D341Med (cell line): ENCODE data around the gene SRSF10.
"Not testable (repeated sequence)": the region's sequence is repeated elsewhere in the genome, so short reads cannot be mapped to it uniquely, and the experiment has no call there.

ENCODE experiments used
- DNase-seq: peaks from one replicate; pipeline ENCODE4 v3.0.0; 2012; ENCODE audit warnings: low spot score

The SRSF10 gene

DNA sequence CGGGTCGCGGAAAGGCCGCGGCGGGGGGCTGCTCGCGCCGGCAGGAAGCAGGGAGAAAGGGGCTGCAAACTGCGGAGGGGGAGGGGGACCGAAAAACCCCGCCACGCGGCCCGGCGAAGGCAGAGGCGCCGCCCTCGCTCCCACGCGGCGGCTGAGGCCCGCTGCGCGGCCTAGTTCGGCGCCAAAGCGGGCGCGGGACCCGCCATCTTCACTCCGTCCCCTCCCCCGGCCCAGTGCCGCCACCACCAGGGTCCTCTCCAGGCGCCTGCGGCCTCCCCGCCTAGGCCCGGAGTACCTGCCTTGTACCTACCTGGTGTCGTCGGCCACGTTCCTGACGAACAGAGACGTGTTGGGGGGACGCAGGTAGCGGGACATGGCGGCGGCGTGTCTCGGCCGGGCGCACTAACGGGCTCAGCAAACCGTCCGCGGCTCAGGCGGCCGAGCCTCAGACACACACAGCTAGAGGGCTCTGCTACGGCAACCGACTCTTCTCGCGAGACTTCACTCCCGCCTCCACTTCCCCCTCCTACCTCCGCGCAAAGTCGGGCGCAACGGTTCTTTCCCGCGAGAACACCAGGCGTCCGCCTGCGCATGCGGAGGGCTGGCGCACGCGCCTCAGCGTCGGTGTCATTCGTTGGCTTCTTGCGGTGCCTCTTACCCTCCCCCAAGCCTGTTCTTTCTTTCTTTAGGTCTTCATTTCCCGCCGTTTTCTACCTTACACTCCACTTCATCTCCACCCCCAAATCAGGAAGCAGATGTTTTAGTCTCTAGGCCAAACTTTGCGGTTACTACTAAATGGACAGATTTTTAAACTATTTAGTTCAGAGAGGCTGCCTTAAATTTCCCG is at the start of gene SRSF10:
Gene SRSF10 (minus strand): TSS at position 447 of the 847 bp plus-strand sequence. CDS start 72 bp downstream, at position 375.
- DNase-seq: peak; percentile 96

DNA sequence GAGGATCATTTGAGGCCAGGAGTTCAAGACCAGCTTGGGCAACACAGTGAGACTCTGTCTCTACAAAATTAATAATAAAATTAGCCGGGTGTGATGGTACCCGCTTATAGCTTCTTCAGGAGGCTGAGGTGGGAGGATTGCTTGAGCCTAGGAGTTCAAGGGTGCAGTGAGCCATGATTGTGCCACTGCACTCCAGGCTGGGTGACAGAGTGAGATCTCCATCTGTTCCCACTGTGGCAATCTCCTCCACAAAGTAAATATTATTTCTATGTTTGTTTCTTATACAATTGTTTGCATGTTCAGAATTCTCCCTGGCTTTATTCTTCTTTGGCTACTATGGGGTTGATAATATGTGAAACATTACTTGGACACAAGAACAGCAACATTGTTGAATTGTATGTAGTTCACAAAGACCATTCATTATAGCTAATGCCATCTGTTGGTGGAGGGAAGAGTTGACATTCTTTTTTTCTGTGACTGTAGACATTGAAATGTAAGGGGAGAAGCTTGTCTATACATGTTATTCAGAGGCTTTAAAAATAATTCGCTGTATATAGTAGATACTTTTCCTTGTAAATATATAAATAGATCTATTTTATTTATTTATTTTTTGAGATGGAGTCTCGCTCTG is 47.8 kb upstream of the SRSF10 start:
- DNase-seq: no peak

DNA sequence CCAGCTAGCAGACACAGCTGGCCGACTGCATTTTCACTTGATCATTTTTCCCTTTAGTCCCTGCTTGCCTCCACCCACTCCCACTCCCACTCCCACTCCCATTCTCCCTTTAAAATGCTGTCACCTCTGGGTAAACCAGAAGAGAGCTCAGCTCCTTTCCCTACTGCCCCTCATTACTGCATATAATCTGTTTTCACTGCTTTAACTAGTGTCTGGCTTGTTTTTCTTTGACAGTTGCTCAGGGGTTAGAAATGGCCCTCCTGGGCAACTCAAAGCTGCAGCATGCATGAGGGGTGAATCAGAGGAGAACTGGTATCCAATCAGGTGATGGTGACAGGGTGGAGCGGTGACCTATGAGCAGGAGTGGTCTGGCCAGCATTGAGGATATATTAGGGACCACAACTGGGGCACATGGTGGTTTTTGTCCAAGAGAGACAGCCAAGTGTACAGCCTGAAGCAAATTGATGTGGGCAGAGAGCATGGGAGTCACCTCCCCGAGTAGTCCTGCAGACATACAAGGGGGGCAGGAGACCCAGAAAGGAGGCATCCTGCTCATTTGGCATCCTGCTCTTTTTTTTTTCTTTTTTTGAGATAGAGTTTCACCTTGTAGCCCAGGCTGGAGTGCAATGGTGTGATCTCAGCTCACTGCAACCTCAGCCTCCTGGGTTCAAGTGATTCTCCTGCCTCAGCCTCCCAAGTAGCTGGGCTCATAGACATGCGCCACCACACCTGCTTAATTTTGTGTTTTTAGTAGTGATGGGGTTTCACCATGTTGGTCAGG is 42.6 kb upstream of the SRSF10 start:
- DNase-seq: no peak

DNA sequence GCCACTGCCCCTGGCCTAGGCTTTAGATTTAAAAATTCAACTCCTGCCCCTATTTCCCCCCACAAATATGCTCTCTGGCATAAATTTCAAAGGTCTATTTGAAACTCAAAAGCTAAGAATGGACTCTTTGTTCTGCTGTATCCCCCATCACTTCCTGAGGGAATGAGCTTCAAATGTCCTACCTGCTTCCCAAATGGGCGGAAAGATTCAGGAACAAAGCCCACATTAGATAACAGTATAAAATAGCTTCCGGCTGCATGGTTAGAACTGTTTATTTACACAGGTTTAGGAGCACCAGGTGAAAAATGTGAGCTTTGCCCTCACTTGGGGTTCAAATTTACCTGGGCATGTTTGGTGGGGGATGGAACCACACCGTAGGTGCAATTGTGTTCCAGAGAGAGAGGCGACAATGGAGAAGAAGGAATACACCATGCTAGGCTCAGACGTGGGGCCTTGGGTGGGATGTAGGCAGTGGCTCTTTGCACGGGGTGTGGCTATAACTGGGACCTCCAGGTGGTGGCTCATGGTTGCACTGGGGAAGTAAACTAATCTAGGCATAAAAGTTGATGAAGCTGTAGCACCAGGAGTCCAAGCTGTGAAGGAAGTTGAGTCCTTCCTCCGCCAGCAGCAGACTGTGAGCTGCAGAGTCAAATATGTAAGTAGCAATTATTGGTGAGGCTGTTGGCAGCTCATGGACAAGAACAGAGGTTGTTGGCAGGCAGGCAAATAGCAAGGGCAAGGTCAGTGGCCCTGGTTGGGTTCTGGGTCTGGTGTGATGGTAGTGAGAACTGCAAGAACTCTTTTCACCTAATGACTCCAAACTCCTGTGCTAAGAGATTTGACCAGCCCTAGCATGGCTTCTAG is 41.5 kb upstream of the SRSF10 start:
- DNase-seq: no peak

DNA sequence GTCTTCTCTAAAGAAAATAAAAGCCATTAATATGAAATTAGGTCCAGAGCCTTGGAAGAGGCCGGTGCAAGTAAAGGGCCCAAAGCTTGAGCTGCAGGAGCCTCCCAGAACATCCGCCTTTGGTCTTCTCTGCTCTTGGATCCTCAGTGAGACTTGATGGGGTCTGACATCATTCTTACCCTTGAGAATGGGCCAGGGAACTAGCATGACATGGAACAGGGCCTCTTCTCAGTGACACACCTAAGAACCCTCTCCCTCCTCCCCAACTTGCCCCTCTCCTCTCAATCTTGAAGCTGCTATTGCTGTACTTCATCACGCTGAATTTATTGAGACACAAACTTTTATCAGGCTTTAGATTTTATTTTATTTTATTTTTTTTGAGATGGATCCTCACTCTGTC is 40.3 kb upstream of the SRSF10 start:
- DNase-seq: no peak

DNA sequence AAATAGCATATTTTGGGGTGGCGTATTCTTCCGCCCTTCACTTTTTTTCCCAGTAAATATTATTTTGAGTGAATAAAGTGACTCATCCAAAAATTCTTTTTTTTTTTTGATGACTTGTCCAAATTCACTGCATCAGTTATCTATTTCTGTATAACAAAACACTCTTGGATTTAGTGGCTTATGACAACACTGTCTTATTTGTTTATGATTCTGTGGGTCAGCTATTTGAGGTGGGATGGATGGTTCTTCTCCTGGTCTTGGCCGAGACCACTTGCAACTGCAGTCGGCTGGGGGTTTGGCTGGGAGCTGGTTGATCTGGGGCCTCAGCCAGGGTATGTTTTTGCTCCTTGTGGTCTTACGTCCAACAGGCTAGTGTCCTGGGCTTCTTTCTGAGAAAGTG is 39.9 kb upstream of the SRSF10 start:
- no peak for DNase-seq

DNA sequence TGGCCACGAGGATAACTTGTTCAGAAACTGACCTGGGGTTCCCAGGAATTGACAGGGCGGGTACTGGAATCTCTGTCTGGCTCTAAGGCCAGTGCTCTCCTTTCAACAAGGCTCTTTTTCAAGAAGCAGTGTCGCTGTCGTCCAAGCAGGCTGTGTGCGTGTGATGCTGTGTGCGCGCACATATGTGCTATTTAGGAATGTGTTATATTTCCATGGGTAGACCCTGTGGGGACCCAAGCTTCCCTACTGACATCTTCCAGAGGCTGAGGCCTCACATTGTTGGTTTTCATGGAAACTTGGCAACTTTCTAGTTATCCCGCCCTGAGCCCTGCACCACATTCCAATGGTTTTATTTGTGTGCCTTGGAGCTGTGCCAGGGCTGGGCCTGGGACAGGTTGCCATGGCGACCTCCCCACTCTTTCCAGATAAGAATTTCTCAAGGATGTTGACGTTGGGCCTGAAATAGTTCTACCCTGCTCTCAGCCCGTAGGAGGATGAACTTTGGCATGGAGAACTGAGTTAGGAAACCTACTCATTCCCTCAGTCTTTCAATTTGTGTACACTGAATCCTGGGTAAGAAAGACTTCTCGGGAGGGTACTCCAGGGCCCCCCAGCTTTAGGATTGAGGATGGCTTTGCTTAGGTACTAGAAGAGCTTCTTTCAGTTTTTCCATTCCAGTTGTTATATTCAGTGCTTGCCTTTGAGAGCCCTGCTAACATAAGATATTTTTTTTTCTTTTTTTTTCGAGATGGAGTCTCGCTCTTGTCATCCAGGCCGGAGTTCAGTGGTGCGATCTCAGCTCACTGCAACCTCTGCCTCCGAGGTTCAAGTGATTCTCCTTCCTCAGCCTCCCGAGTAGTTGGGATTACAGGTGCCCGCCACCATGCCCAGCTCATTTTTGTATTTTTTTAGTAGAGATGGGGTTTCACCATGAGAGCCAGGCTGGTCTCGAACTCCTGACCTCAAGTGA is 38.8 kb upstream of the SRSF10 start:
- DNase-seq: no peak

DNA sequence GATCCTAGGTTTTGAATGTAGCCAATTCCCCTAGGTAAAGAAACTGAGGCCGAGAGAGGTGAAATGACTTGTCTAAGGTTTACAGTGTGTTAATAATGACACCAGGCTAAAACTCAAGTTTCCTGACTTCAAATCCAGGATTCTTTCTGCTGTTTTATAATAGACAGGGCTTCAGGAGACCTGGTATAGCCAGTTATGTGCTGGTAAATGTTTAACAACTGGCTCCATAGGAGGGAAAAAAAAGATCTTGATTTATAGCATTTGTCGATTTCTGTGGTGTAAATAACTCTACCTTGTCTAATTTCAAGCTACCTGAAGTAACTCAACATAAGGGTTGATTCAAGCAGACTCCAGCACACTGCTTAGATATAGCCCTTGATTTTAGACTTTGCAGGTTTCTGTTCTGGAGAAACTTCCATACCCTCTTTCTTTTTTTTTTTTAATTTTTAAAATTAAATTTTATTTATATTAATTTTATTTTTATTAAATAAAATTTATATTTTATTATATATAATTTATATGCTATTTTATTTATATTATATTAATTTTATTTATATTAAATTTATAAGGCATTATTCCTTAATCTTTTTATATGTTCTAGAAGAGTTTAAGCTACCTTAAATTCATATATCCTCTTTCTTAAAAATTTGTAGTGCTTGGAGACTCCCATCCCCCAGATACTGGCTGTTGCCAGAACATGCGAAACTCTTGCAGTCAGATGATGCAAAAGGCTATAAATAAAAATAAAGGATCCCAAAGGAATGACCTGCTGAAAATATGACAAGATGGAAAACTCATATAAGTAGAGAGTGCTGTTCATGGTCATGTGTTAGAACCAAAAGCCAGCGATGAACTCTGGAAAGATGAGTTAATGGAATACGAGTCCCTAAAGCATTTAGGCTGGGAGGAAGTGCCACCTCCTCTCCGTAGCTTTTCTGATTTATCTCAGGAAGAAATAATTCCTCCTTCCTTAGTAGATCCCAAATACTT is 35.4 kb upstream of the SRSF10 start:
- no peak for DNase-seq

DNA sequence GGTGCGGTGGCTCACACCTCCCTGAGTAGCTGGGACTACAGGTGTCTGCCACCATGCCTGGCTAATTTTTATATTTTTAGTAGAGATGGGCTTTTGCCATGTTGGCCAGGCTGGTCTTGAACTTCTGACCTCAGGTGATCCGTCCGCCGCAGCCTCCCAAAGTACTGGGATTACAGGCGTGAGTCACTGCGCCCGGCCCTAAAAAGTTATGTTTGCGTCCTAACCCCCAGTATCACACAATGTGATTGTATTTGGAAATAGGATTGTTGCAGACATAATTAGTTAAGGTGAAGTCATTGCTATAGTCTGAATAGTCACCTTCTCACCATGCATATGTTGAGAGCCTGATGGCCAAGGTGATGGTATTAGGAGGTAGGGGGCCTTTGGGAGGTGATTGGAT is 32.8 kb upstream of the SRSF10 start:
- DNase-seq: not testable (repeated sequence)

DNA sequence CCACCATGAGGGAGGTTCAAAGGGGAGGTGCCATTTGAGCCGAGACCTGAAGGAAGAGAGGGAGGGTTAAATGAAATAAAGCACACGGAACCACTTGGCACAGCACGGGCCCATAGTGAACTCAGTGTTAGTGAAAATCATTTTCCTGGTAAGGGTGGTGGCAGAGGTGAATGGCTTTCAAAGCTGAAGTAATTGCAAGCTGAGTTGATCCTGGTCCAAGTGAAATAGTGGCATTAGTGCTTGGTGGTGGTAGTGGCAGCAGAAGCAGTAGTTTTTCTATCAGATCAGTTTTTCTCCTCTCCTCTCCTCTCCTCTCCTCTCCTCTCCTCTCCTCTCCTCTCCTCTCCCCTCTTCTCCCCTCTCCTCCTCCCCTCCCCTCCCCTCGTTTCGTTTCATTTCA is 30.5 kb upstream of the SRSF10 start:
- no peak for DNase-seq

DNA sequence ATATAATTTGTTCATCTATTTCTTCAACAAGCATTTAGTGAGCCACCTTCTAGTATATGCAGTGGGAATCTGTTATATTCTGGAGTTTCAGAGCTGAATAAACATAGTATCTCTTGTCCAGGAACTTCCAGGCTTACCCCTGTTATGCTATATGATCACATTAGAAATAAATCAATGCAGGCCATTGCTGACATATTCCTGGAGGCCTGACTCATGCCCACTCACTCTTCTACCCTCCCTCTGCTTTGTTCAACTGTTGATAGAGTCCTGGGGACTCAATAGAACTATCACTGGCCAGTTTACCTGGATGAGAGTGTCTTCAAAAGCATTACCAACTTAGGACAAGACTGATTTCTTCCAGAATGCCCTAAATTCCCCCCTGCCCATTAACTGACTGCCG is 29.3 kb upstream of the SRSF10 start:
- DNase-seq: no peak

DNA sequence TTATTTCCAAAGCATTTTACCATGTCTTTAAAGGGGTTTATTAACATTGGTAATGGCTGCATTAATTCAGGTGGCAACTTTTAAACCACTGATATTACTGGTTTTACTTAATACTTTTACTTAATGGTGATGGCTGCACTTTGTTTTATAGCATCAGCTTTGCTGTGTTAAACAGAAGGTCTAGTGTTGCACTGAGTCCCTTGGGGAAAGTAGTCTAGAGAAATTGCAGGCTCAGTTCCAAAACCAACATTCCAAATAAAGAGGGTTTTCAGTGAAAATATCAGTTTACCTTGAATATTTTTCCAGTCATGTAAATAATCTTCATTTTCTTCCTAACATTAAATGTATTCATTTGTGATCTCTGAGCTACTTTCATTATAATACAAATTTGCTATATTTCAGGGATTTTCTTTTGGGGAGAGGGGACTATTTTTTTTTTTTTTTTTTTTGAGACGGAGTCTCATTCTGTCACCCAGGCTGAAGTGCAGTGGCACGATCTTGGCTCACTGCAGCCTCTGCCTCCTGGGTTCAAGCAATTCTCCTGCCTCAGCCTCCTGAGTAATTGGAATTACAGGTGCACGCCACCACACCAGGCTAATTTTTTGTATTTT is 28.6 kb upstream of the SRSF10 start:
- DNase-seq: not testable (repeated sequence)

DNA sequence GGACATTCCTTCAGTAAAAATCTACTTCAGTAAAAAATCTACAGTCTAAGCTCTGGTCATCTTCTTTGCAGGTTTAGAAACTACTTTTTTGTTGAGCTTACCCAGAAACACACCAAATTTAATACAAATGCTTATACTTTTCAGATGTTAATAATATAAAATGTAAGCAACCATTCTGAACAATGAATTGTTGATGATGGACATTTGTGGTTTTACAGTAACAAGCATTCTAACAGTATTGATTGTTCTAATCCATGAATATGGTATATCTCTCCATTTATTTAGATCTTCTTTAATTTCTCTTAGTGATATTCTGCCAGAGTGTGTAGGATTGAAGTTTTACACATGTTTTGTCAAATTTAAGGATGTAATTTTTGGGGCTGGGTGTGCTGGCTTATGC is 27.0 kb upstream of the SRSF10 start:
- no peak for DNase-seq

DNA sequence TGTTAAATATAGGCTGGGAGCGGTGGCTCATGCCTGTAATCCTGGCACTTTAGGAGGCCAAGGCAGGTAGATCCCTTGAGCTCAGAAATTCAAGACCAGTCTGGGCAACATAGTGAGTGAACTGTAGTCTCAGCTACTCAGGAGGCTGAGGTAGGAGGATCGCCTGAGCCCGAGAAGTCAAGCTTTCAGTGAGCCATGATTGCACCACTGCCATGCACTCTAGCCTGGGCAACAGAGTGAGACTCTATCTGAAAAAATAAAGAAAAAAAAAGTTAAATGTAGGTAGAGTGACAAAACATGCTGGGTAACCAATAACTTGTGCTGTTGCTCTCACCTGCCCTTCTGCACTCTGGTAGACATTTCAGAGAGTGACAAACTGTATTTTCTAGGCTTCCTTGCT is 25.0 kb upstream of the SRSF10 start:
- DNase-seq: no peak

DNA sequence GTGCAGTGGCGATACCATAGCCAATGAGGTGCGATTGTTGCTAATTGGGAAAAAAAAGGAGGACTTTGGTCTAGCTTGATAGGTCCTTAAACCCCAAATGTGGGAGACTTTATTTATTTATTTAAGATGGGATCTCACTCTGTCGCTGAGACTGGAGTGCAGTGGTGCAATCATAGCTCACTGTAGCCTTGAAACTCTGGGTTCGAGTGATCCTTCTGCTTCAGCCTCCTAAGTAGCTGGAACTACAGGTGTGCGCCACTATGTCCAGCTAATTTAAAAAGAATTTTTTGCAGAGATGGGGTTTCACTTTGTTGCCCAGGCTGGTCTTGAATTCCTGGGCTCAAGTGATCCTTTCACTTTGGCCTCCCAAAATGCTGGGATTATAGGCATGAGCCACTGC is 24.0 kb upstream of the SRSF10 start:
- no peak for DNase-seq

DNA sequence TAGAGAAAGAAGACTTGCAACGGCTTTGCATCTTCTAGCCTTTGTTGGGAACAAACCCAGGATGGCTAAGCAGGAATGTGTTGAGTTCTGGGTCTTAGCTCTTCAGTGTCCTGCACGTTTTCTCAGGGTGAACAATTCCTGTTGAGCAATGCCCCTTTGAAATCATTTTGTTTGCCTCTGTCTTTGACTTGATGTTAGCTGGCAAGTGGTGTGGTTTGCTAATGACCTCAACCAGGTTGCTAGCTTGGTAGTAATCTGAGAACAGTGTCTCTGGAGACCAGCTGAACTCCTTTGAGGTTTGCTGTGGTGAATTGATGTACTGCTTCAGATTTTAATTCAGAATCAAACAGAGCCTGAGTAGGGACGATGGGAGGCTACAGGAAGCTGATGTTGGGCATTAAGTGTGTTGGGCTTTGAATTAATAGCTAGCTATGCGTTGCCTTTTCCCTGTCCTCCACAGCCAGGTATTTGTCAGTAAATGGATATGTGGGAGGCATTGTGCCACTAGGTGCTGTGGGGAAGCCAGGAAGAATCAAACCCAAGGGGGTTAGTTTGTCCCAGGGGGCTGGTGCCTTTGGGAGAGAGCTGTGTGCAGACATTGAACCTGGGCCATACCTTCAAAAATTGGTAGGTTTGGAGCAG is 23.3 kb upstream of the SRSF10 start:
- DNase-seq: no peak

DNA sequence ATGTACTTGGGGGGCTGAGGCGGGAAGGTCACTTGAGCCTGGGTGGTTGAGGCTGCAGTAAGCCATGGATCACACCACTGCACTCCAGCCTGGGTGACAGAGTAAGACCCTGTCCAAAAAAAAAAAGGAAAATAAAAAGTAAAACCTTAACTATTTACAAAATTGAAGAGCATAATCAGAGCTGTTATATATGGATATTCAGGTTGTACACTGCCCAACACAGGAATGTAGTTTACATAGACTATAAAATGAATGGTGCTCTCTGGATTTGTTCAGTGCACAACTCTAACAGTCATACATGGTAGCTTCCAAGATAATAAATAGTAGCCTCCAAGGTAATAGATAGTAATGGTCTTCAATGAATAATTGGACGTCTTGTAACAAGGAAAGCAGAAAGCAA is 22.6 kb upstream of the SRSF10 start:
- no peak for DNase-seq

DNA sequence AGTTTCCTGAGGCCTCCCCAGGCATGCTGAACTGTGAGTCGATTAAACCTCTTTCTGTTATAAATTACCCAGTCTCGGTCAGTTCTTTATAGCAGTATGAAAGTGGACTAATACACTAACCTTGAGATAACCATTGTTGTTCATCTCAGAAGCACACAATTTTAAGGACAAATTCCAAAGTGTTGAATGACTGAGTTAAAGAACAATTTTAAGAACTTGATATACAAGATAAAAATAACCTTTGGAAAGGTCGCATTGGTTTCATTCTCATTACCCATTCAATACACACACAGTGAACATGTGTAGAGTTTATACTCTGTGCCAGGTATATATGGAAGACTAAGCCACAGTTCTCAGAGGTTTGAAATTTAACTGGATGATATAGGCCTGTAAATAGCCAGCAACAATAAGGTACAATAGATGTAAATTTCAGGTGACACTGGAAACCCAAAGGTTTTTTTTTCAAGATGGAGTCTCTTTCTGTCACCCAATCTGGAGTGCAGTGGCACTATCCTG is 19.1 kb upstream of the SRSF10 start:
- DNase-seq: no peak
